Muscle layer of colon (tissue), 2 donors: ENCODE measurements around the gene ZNF280C.

ENCODE experiments used
- H3K27ac ChIP-seq: one replicate; pipeline ENCODE4 v1.7.0; 2013; ENCODE audit warnings: low read depth, mild to moderate bottlenecking, low read length, moderate library complexity
- H3K27me3 ChIP-seq, 2 donors: one replicate each; pipeline ENCODE4 v1.7.0; 2013; ENCODE audit warnings: low read length in 2 of 2, mild to moderate bottlenecking in 2 of 2; ENCODE audit not compliant: insufficient read depth in 2 of 2, control insufficient read depth in 1 of 2
- H3K36me3 ChIP-seq: one replicate; pipeline ENCODE4 v1.7.0; 2013; ENCODE audit warnings: mild to moderate bottlenecking, low read length; ENCODE audit not compliant: insufficient read depth
- H3K4me1 ChIP-seq: one replicate; pipeline ENCODE4 v1.7.0; 2013; ENCODE audit warnings: mild to moderate bottlenecking, low read length; ENCODE audit not compliant: insufficient read depth
- H3K4me3 ChIP-seq, 2 donors: one replicate each; pipeline ENCODE4 v1.7.0; 2013; ENCODE audit warnings: low read length in 2 of 2, low read depth in 1 of 2, mild to moderate bottlenecking in 1 of 2, moderate library complexity in 1 of 2
- H3K9ac ChIP-seq: one replicate; pipeline ENCODE4 v1.7.0; 2013; ENCODE audit warnings: low read length
- H3K9me3 ChIP-seq: one replicate; pipeline ENCODE4 v1.7.0; 2013; ENCODE audit warnings: mild to moderate bottlenecking, low read length
- donor health status: abdominal sarcoma.
- donor health status: Adenocarcinoma of cecum.

Gene ZNF280C

GRCh38 chrX:130174045-130174704 lies 94.5 kb downstream of the ZNF280C start:
- Histone ChIP-seq H3K27ac (no peak overlapping the region), H3K27me3 (peaks cover 0 to 11% of the 10 kb centered on the region in 2 donors), H3K36me3 (no peaks in the 10 kb centered on the region), H3K9ac (no peak overlapping the region), H3K4me3 (no peak overlapping the region), H3K9me3 (no peaks in the 10 kb centered on the region), H3K4me1 (no peaks in the 10 kb centered on the region)

- H3K9ac ChIP-seq, result no peak overlapping the region
- H3K9me3 ChIP-seq, result no peaks in the 10 kb centered on the region
- H3K27me3 ChIP-seq, result peaks cover 0 to 11% of the 10 kb centered on the region in 2 donors
- no peak overlapping the region for H3K27ac ChIP-seq
- no peak overlapping the region for H3K4me3 ChIP-seq
- H3K36me3 ChIP-seq, result no peaks in the 10 kb centered on the region
- no peaks in the 10 kb centered on the region for H3K4me1 ChIP-seq
Observed at GRCh38 chrX:130173190-130173895, 95.4 kb downstream of the ZNF280C start.

- Histone ChIP-seq H3K36me3 (no peaks in the 10 kb centered on the region), H3K27me3 (peaks cover 0 to 11% of the 10 kb centered on the region in 2 donors), H3K9ac (no peak overlapping the region), H3K9me3 (no peaks in the 10 kb centered on the region), H3K4me3 (peak overlapping the region; percentile 52 to 53), H3K4me1 (no peaks in the 10 kb centered on the region), H3K27ac (no peak overlapping the region)
Observed at GRCh38 chrX:130172127-130172845, 96.4 kb downstream of the ZNF280C start.

- H3K9me3 ChIP-seq, result no peaks in the 10 kb centered on the region
- peak within 1 kb of the TSS; percentile 52 to 53 for H3K4me3 ChIP-seq
- H3K9ac ChIP-seq, result no peak within 1 kb of the TSS
- H3K27me3 ChIP-seq, result peaks cover 0 to 11% of the 10 kb centered on the region in 2 donors
- peaks cover 7% of the 10 kb centered on the region for H3K4me1 ChIP-seq
- H3K27ac ChIP-seq, result no peak within 1 kb of the TSS
- no peaks in the 10 kb centered on the region for H3K36me3 ChIP-seq
Observed at GRCh38 chrX:130171446-130172126, 97.1 kb downstream of the ZNF280C start, which contains the start of gene RAB33A. Gene RAB33A, plus strand, starts transcription at chrX:130171962. Its CDS starts 101 bp downstream, at chrX:130172063.

- no peaks in the 10 kb centered on the region for H3K36me3 ChIP-seq
- H3K9ac ChIP-seq, result no peak overlapping the region
- H3K9me3 ChIP-seq, result no peaks in the 10 kb centered on the region
- H3K27me3 ChIP-seq, result peaks cover 0 to 11% of the 10 kb centered on the region in 2 donors
- H3K4me3 ChIP-seq, result peak overlapping the region; percentile 52 to 53
- H3K4me1 ChIP-seq, result peaks cover 7% of the 10 kb centered on the region
- H3K27ac ChIP-seq, result no peak overlapping the region
Observed at GRCh38 chrX:130170752-130171445, 97.8 kb downstream of the ZNF280C start.

GRCh38 chrX:130167040-130167439 lies 101.7 kb downstream of the ZNF280C start:
- no peak overlapping the region for H3K27ac ChIP-seq
- peaks cover 0 to 6% of the 10 kb centered on the region in 2 donors for H3K27me3 ChIP-seq
- no peaks in the 10 kb centered on the region for H3K9me3 ChIP-seq
- H3K36me3 ChIP-seq, result no peaks in the 10 kb centered on the region
- H3K4me1 ChIP-seq, result peaks cover 15% of the 10 kb centered on the region
- H3K4me3 ChIP-seq, result no peak overlapping the region
- no peak overlapping the region for H3K9ac ChIP-seq

- Histone ChIP-seq H3K27ac (peak overlapping the region; percentile 87), H3K4me3 (peak overlapping the region; percentile 33 to 51), H3K9me3 (no peaks in the 10 kb centered on the region), H3K4me1 (peaks cover 15% of the 10 kb centered on the region), H3K27me3 (peaks cover 0 to 5% of the 10 kb centered on the region in 2 donors), H3K9ac (peak overlapping the region; percentile 14), H3K36me3 (no peaks in the 10 kb centered on the region)
Observed at GRCh38 chrX:130166503-130166777, 102.3 kb downstream of the ZNF280C start.

- peak within 1 kb of the TSS; percentile 58 for H3K9ac ChIP-seq
- no peaks in the 10 kb centered on the region for H3K9me3 ChIP-seq
- H3K27me3 ChIP-seq, result peaks cover 0 to 2% of the 10 kb centered on the region in 2 donors
- peak within 1 kb of the TSS; percentile 40 to 51 for H3K4me3 ChIP-seq
- no peaks in the 10 kb centered on the region for H3K36me3 ChIP-seq
- H3K27ac ChIP-seq, result peak within 1 kb of the TSS; percentile 87
- H3K4me1 ChIP-seq, result peaks cover 15% of the 10 kb centered on the region
Observed at GRCh38 chrX:130165703-130166502, 102.8 kb downstream of the ZNF280C start, which contains the start of gene AIFM1. Gene AIFM1, minus strand, starts transcription at chrX:130165841. Its CDS starts 185 bp downstream, at chrX:130165656.

- no peaks in the 10 kb centered on the region for H3K9me3 ChIP-seq
- peak overlapping the region; percentile 57 for H3K27ac ChIP-seq
- H3K9ac ChIP-seq, result peak overlapping the region; percentile 58
- H3K27me3 ChIP-seq, result no peaks in the 10 kb centered on the region
- peak overlapping the region; percentile 40 to 51 for H3K4me3 ChIP-seq
- H3K4me1 ChIP-seq, result peaks cover 15% of the 10 kb centered on the region
- H3K36me3 ChIP-seq, result no peaks in the 10 kb centered on the region
Observed at GRCh38 chrX:130165181-130165702, 103.5 kb downstream of the ZNF280C start.

GRCh38 chrX:130163398-130163797 lies 105.3 kb downstream of the ZNF280C start:
- no peaks in the 10 kb centered on the region for H3K27me3 ChIP-seq

More at GRCh38 chrX:130163398-130163797, 105.3 kb downstream of the ZNF280C start:
- Histone ChIP-seq H3K9ac (no peak overlapping the region), H3K4me1 (peaks cover 15% of the 10 kb centered on the region), H3K27ac (no peak overlapping the region), H3K4me3 (no peak overlapping the region), H3K36me3 (no peaks in the 10 kb centered on the region), H3K9me3 (no peaks in the 10 kb centered on the region)
